GM12892 (cell line): ENCODE data around the gene PML.

ENCODE experiments used
- POLR2A ChIP-seq: IDR thresholded peaks from 2 replicates; pipeline ENCODE4 v1.6.1; 2011; ENCODE audit warnings: low read depth, low read length, control low read depth
- POLR2AphosphoS5 ChIP-seq: IDR thresholded peaks from 2 replicates; pipeline ENCODE4 v1.6.1; 2011; ENCODE audit warnings: low read depth, low read length, control low read depth
- TAF1 ChIP-seq: IDR thresholded peaks from 2 replicates; pipeline ENCODE4 v1.6.1; 2011; ENCODE audit warnings: low read depth, mild to moderate bottlenecking, control low read depth, low read length, borderline replicate concordance

GRCh38 chr15:73986055-73986775 is 8.3 kb upstream of the PML start:
- TF ChIP-seq POLR2A (no peak), TAF1 (no peak), POLR2AphosphoS5 (no peak)
